HCT116 (cell line): ENCODE measurements around the gene NHSL2. TPM values are rescaled to one million over a fixed set of nuclear protein-coding genes. Genes with fewer than 3 reads are reported as not detected.

Experiments
- ATAC-seq: fragments of 200-7000 bp; cut with Tn5 transposase; 2 replicates; pipeline ENCODE4 v1.9.1; 2020; ENCODE audit warnings: mild to moderate bottlenecking, moderate library complexity
- BruUV-seq: library from RNA; stranded (reverse); fragments of 400-500 nt; replicated peaks from 2 replicates; lab custom pipeline; 2021; lab: Mats Ljungman, UMichigan
- CTCF ChIA-PET: fragments of 300-600 bp; sonication (Branson Sonifier 250); formaldehyde crosslinking; loops from one replicate; lab custom pipeline; 2021; ENCODE audit warnings: antibody characterized with exemption; lab: Charles Lee
- POLR2A ChIA-PET: fragments of 300-600, 350-600 bp; sonication (Branson Sonifier 250); formaldehyde crosslinking; loops from one replicate; lab custom pipeline; 2021; ENCODE audit warnings: antibody characterized with exemption; lab: Charles Lee
- RAD21 ChIA-PET, 2 experiments: fragments of 300-600 bp; sonication (Branson Sonifier 250); formaldehyde crosslinking; loops; one replicate each; lab custom pipeline; 2023; ENCODE audit warnings: low total read pairs in 2 of 2; ENCODE audit not compliant: uncharacterized antibody in 2 of 2, unreplicated experiment in 2 of 2, low non-redundant PET in 1 of 2; lab: Charles Lee
- DNase-seq: peaks from one replicate; pipeline ENCODE4 v3.0.0-alpha.2; 2010; ENCODE audit warnings: low read depth, low spot score
- H2AFZ ChIP-seq: fragments of 200-600 bp; shearing (Covaris generic), sonication (generic); 2 replicates; pipeline ENCODE4 v1.6.1; 2017; ENCODE audit warnings: low read depth, mixed run types, mixed read lengths, antibody characterized with exemption, low read length; ENCODE audit not compliant: poor library complexity, severe bottlenecking
- H3K27ac ChIP-seq: 2 replicates; pipeline ENCODE4 v1.5.1; 2012; ENCODE audit warnings: low read depth, low read length
- H3K27me3 ChIP-seq: fragments of 200-600 bp; sonication (generic); 2 replicates; pipeline ENCODE4 v1.6.1; 2016; ENCODE audit warnings: mixed run types, low read length, mixed read lengths; ENCODE audit not compliant: insufficient read depth
- H3K36me3 ChIP-seq, 2 experiments: fragments of 200-500 bp in 1 of 2; fragments of 200-600 bp in 1 of 2; sonication (Bioruptor generic) in 1 of 2; sonication (generic) in 1 of 2; 2 replicates each; pipeline versions ENCODE4 v1.5.1 to v1.6.1; 2014 to 2016; ENCODE audit warnings: low read length in 2 of 2, inconsistent platforms in 1 of 2, mixed read lengths in 1 of 2, mixed run types in 1 of 2; ENCODE audit not compliant: insufficient read depth in 2 of 2, control insufficient read depth in 1 of 2
- H3K4me1 ChIP-seq, 2 experiments: fragments of 200-600 bp in 1 of 2; sonication (generic) in 1 of 2; 2 replicates each; pipeline versions ENCODE4 v1.5.1 to v1.6.1; 2012 to 2017; ENCODE audit warnings: low read length in 2 of 2, inconsistent platforms in 1 of 2, mild to moderate bottlenecking in 1 of 2, mixed read lengths in 1 of 2, mixed run types in 1 of 2, moderate library complexity in 1 of 2; ENCODE audit not compliant: insufficient read depth in 2 of 2, control insufficient read depth in 1 of 2
- H3K4me2 ChIP-seq: fragments of 200-600 bp; sonication (generic); 2 replicates; pipeline ENCODE4 v1.6.1; 2017; ENCODE audit warnings: mixed run types, low read length, mixed read lengths
- H3K4me3 ChIP-seq, 2 experiments: fragments of 200-600 bp in 1 of 2; sonication (generic) in 1 of 2; replicated peaks in 1 of 2; 2 replicates each; pipeline ENCODE4 v1.5.1; 2011 to 2016; ENCODE audit warnings: low read length in 2 of 2, control low read depth in 1 of 2, low read depth in 1 of 2, mild to moderate bottlenecking in 1 of 2, mixed read lengths in 1 of 2, mixed run types in 1 of 2
- H3K79me2 ChIP-seq: fragments of 200-600 bp; sonication (generic); 2 replicates; pipeline ENCODE4 v1.6.1; 2017; ENCODE audit warnings: mild to moderate bottlenecking, mixed run types, low read length, moderate library complexity, mixed read lengths; ENCODE audit not compliant: insufficient read depth
- H3K9ac ChIP-seq: fragments of 200-600 bp; sonication (generic); 2 replicates; pipeline ENCODE4 v1.6.1; 2016; ENCODE audit warnings: low read length, mixed read lengths
- H3K9me2 ChIP-seq: fragments of 200-600 bp; sonication (generic), shearing (Covaris generic); 2 replicates; pipeline ENCODE4 v1.6.1; 2017; ENCODE audit warnings: mixed run types, mild to moderate bottlenecking, moderate library complexity; ENCODE audit not compliant: insufficient read depth
- H3K9me3 ChIP-seq, 2 experiments: fragments of 200-500 bp in 1 of 2; fragments of 200-600 bp in 1 of 2; sonication (Bioruptor generic) in 1 of 2; sonication (generic) in 1 of 2; 2 replicates each; pipeline ENCODE4 v1.6.1; 2014 to 2017; ENCODE audit warnings: low read length in 2 of 2, mixed read lengths in 2 of 2, inconsistent platforms in 1 of 2, low read depth in 1 of 2, mild to moderate bottlenecking in 1 of 2, mixed run types in 1 of 2, moderate library complexity in 1 of 2; ENCODE audit not compliant: control insufficient read depth in 1 of 2, insufficient read depth in 1 of 2
- H4K20me1 ChIP-seq: fragments of 200-600 bp; sonication (generic), shearing (Covaris generic); 2 replicates; pipeline ENCODE4 v1.6.1; 2017; ENCODE audit warnings: mixed run types, mild to moderate bottlenecking, moderate library complexity; ENCODE audit not compliant: insufficient read depth
- CBX3 ChIP-seq: IDR thresholded peaks from 2 replicates; pipeline ENCODE4 v1.6.1; 2012; ENCODE audit warnings: low read depth
- EZH2 ChIP-seq: fragments of 200-600 bp; sonication (generic); IDR thresholded peaks from 2 replicates; pipeline ENCODE4 v1.6.1; 2017; ENCODE audit warnings: antibody characterized with exemption, mixed run types
- EZH2phosphoT487 ChIP-seq: fragments of 200-600 bp; IDR thresholded peaks from 2 replicates; pipeline ENCODE4 v1.6.1; 2018; ENCODE audit warnings: antibody characterized with exemption, borderline replicate concordance
- SIN3A ChIP-seq: IDR thresholded peaks from 2 replicates; pipeline ENCODE4 v1.6.1; 2012; ENCODE audit warnings: low read depth
- SRF ChIP-seq: IDR thresholded peaks from 2 replicates; pipeline ENCODE4 v1.6.1; 2012; ENCODE audit warnings: low read depth
- ZNF274 ChIP-seq: fragments of 200-500 bp; sonication (Bioruptor generic); IDR thresholded peaks from 2 replicates; pipeline ENCODE4 v1.6.1; 2014; ENCODE audit warnings: mild to moderate bottlenecking, low read depth, low read length, inconsistent platforms
- intact Hi-C: fragments of 100-400 bp; cut with micrococcal nuclease; formaldehyde crosslinking; loops from 2 replicates; pipeline ENCODE4 v1.10.0; 2022
- total RNA-seq: library from RNA; stranded (reverse); gene quantifications from one replicate; pipeline ENCODE4 v1.2.1, GENCODE V29; 2021; ENCODE audit not compliant: unreplicated experiment
- TF ChIP-seq, protein P1 (sequence below): IDR thresholded peaks from 2 replicates; pipeline ENCODE4 v1.6.1; 2011; ENCODE audit warnings: mild to moderate bottlenecking, low read length, moderate library complexity; ENCODE audit not compliant: insufficient replicate concordance; ENCODE audit errors: extremely low read depth
- TF ChIP-seq, protein P2 (sequence below): IDR thresholded peaks from 2 replicates; pipeline ENCODE4 v1.6.1; 2012; ENCODE audit warnings: low read depth

The NHSL2 gene
- total RNA-seq, 1 experiment from 2014 or later, result 0.22 TPM

DNA sequence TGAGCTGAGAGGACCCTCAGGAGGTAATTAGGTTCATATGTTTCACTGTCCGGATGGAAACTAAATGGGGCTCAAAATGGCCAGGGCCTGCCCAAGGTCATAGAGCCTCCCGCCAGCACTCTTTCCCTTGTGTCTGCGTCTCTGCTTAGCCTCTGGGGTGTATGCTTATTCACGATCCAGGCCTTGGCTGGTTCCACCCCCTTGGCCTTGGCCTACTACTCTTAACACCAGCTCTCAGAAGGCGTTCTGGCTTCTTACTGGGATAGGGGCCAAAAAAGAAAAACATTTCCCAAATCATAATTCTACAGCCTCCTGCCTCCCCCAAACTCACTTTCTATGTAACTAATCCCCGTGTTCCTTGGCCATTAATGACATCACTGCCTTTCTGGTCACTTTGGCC, 152.3 kb downstream of the NHSL2 start:
- H3K27ac ChIP-seq, result no peak overlapping the region
- H3K9me3 ChIP-seq, result no peaks in the 10 kb centered on the region
- H3K9ac ChIP-seq, result no peak overlapping the region
- no peaks in the 10 kb centered on the region for H4K20me1 ChIP-seq
- H3K4me1 ChIP-seq, result no peaks in the 10 kb centered on the region
- H3K79me2 ChIP-seq, result no peaks in the 10 kb centered on the region
- H3K4me2 ChIP-seq, result no peak overlapping the region
- no peak overlapping the region for H2AFZ ChIP-seq
- H3K36me3 ChIP-seq, result no peaks in the 10 kb centered on the region
- DNase-seq, result no peak
- no TSS peak for BruUV-seq
- ChIA-PET RAD21 (no interaction called here), POLR2A (no interaction called here), CTCF (no interaction called here)
- ATAC-seq, result no peak
- no peaks in the 10 kb centered on the region for H3K9me2 ChIP-seq
- peaks cover 1% of the 10 kb centered on the region; the same call in 1 of the 2 replicates for H3K27me3 ChIP-seq
- TF ChIP-seq, protein P1, sequence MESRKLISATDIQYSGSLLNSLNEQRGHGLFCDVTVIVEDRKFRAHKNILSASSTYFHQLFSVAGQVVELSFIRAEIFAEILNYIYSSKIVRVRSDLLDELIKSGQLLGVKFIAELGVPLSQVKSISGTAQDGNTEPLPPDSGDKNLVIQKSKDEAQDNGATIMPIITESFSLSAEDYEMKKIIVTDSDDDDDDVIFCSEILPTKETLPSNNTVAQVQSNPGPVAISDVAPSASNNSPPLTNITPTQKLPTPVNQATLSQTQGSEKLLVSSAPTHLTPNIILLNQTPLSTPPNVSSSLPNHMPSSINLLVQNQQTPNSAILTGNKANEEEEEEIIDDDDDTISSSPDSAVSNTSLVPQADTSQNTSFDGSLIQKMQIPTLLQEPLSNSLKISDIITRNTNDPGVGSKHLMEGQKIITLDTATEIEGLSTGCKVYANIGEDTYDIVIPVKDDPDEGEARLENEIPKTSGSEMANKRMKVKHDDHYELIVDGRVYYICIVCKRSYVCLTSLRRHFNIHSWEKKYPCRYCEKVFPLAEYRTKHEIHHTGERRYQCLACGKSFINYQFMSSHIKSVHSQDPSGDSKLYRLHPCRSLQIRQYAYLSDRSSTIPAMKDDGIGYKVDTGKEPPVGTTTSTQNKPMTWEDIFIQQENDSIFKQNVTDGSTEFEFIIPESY, result no peak
- TF ChIP-seq ZNF274 (no peak), EZH2 (no peak), EZH2phosphoT487 (no peak), CBX3 (no peak), SRF (no peak), SIN3A (no peak)
- TF ChIP-seq, protein P2, sequence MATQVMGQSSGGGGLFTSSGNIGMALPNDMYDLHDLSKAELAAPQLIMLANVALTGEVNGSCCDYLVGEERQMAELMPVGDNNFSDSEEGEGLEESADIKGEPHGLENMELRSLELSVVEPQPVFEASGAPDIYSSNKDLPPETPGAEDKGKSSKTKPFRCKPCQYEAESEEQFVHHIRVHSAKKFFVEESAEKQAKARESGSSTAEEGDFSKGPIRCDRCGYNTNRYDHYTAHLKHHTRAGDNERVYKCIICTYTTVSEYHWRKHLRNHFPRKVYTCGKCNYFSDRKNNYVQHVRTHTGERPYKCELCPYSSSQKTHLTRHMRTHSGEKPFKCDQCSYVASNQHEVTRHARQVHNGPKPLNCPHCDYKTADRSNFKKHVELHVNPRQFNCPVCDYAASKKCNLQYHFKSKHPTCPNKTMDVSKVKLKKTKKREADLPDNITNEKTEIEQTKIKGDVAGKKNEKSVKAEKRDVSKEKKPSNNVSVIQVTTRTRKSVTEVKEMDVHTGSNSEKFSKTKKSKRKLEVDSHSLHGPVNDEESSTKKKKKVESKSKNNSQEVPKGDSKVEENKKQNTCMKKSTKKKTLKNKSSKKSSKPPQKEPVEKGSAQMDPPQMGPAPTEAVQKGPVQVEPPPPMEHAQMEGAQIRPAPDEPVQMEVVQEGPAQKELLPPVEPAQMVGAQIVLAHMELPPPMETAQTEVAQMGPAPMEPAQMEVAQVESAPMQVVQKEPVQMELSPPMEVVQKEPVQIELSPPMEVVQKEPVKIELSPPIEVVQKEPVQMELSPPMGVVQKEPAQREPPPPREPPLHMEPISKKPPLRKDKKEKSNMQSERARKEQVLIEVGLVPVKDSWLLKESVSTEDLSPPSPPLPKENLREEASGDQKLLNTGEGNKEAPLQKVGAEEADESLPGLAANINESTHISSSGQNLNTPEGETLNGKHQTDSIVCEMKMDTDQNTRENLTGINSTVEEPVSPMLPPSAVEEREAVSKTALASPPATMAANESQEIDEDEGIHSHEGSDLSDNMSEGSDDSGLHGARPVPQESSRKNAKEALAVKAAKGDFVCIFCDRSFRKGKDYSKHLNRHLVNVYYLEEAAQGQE, result no peak
- intact Hi-C loops, result no loop called here
- no peak overlapping the region for H3K4me3 ChIP-seq
